ENCODE measurements around the gene FES. TPM values are rescaled to one million over a fixed set of nuclear protein-coding genes. Genes with fewer than 3 reads are reported as not detected.

The FES gene
- total and polyA plus RNA-seq, 2 of the 13 experiments (the other 11 are each of a cell fraction or from before 2014, with no cell fraction given): 4.0 to 9.5 TPM

- TF ChIP-seq TFAP4 (IDR thresholded peaks at IDR 0.05; ENCODE audit: borderline replicate concordance, low read depth): 0 out of 2 replicates have a peak, but pooled peaks have one; percentile 7
- peak; percentile 49 for TF ChIP-seq UBTF (CRISPR knock-in tag; IDR thresholded peaks at IDR 0.05)
- TF ChIP-seq ZBTB7A (CRISPR knock-in tag; IDR thresholded peaks at IDR 0.05): peak; percentile 58
- peak; percentile 40 for TF ChIP-seq GATAD2A (CRISPR knock-in tag; IDR thresholded peaks at IDR 0.05)
- TF ChIP-seq MAZ (IDR thresholded peaks at IDR 0.05; ENCODE audit: borderline replicate concordance, low read depth, low read length): peak; percentile 69; the same call in 1 of the 2 replicates
- TF ChIP-seq MAZ (CRISPR knock-in tag; IDR thresholded peaks at IDR 0.05; ENCODE audit: low read depth): peak; percentile 93
- 0 out of 2 replicates have a peak, but pooled peaks have one; percentile 0 for TF ChIP-seq ZNF414 (CRISPR knock-in tag; IDR thresholded peaks at IDR 0.05)
- peak; percentile 16; the same call in 1 of the 2 replicates for TF ChIP-seq ZNF138 (CRISPR knock-in tag; IDR thresholded peaks at IDR 0.05; ENCODE audit: low read depth)
- no peak for TF ChIP-seq ZSCAN21 (CRISPR knock-in tag; IDR thresholded peaks at IDR 0.05; ENCODE audit: borderline replicate concordance)
- TF ChIP-seq ZNF761 (CRISPR knock-in tag; conservative IDR thresholded peaks at IDR 0.05): 0 out of 2 replicates have a peak, but pooled peaks have one; percentile 63
- no peak for TF ChIP-seq ZNF367 (CRISPR knock-in tag; IDR thresholded peaks at IDR 0.05; ENCODE audit: borderline replicate concordance)
- TF ChIP-seq ZNF605 (CRISPR knock-in tag; IDR thresholded peaks at IDR 0.05): no peak; the same call in 1 of the 2 replicates
- TF ChIP-seq MEIS2 (CRISPR knock-in tag; IDR thresholded peaks at IDR 0.05): no peak; the same call in 1 of the 2 replicates
- peak; percentile 78 for TF ChIP-seq RBFOX2 (IDR thresholded peaks at IDR 0.05; ENCODE audit: low read depth, low read length)
- TF ChIP-seq KLF11 (CRISPR knock-in tag; IDR thresholded peaks at IDR 0.05): 0 out of 2 replicates have a peak, but pooled peaks have one; percentile 20
- TF ChIP-seq MEF2D (CRISPR knock-in tag; IDR thresholded peaks at IDR 0.05): no peak
- TF ChIP-seq CSRNP2 (CRISPR knock-in tag; conservative IDR thresholded peaks at IDR 0.05; ENCODE audit: low read depth): no peak
- 0 out of 2 replicates have a peak, but pooled peaks have one; percentile 27 for TF ChIP-seq ATF2 (CRISPR knock-in tag; IDR thresholded peaks at IDR 0.05)
- peak; percentile 62 for TF ChIP-seq IKZF5 (CRISPR knock-in tag; IDR thresholded peaks at IDR 0.05)
- TF ChIP-seq MYNN (CRISPR knock-in tag; IDR thresholded peaks at IDR 0.05; ENCODE audit: low read depth): 0 out of 2 replicates have a peak, but pooled peaks have one; percentile 63
- peak; percentile 61; the same call in 1 of the 2 replicates for TF ChIP-seq ZNF563 (CRISPR knock-in tag; IDR thresholded peaks at IDR 0.05)
Measured at GRCh38 chr15:90934949-90935751, 50.8 kb downstream of the FES start, which contains the start of gene UNC45A (continued).

All from HepG2 (cell line).